A549 (cell line): ENCODE results near the gene MYH14. TPM values are rescaled to one million over a fixed set of nuclear protein-coding genes. Genes with fewer than 3 reads are reported as not detected.

ENCODE experiments used
- ATAC-seq, 2 experiments: fragments of 200-7000 bp in 1 of 2; fragments of >200 bp in 1 of 2; cut with Nextera tagmentation in 1 of 2; cut with Tn5 transposase in 1 of 2; 3 replicates each; pipeline versions ENCODE4 v1.8.0 to v1.9.1; 2018 to 2020; ENCODE audit warnings: mild to moderate bottlenecking in 1 of 2, moderate library complexity in 1 of 2
- CTCF ChIA-PET: fragments of 300-600 bp; sonication (Branson Sonifier 250); formaldehyde crosslinking; extraction: SDS; loops from one replicate; lab custom pipeline; 2021; ENCODE audit warnings: antibody characterized with exemption, inconsistent platforms; lab: Yijun Ruan, JAX
- POLR2A ChIA-PET: fragments of 350-600 bp; formaldehyde crosslinking; extraction: SDS; loops from one replicate; lab custom pipeline; 2021; ENCODE audit warnings: antibody characterized with exemption, inconsistent platforms; lab: Yijun Ruan, JAX
- DNase-seq, 2 experiments: peaks; one replicate each; pipeline versions ENCODE4 v3.0.0 to v3.0.0-alpha.2; 2011 to 2016; ENCODE audit warnings: low read depth in 1 of 2, low spot score in 1 of 2
- FAIRE-seq: peaks from 2 replicates; lab custom pipeline; 2011; peaks lifted over from hg19 to GRCh38; lab: Jason Lieb, UNC
- H3K27ac ChIP-seq, 2 experiments: fragments of >200 bp; sonication (Bioruptor Twin); formaldehyde crosslinking; 3 replicates each; pipeline ENCODE4 v1.5.1; 2016 to 2017
- H3K4me1 ChIP-seq: fragments of >200 bp; sonication (Bioruptor Twin); formaldehyde crosslinking; 3 replicates; pipeline ENCODE4 v1.6.1; 2016
- H3K4me2 ChIP-seq: fragments of >200 bp; sonication (Bioruptor Twin); formaldehyde crosslinking; 3 replicates; pipeline ENCODE4 v1.6.1; 2016
- H3K4me3 ChIP-seq: fragments of >200 bp; sonication (Bioruptor Twin); formaldehyde crosslinking; 3 replicates; pipeline ENCODE4 v1.5.1; 2016
- H3K9me3 ChIP-seq: fragments of >200 bp; sonication (Bioruptor Twin); formaldehyde crosslinking; 3 replicates; pipeline ENCODE4 v1.6.1; 2016
- CTCF ChIP-seq: fragments of >200 bp; sonication (Bioruptor Twin); formaldehyde crosslinking; IDR thresholded peaks from 3 replicates; pipeline ENCODE4 v1.5.1; 2016
- ELK1 ChIP-seq: fragments of 150-350 bp; IDR thresholded peaks from 2 replicates; pipeline ENCODE4 v1.6.1; 2014; ENCODE audit warnings: low read depth, mild to moderate bottlenecking, low read length
- EP300 ChIP-seq, 2 experiments: fragments of >200 bp; sonication (Bioruptor Twin); formaldehyde crosslinking; IDR thresholded peaks; 2 replicates in 1 of 2; 3 replicates in 1 of 2; pipeline ENCODE4 v1.6.1; 2016 to 2017
- FOSB ChIP-seq: fragments of 250-450 bp; sonication (Bioruptor Pico); IDR thresholded peaks from 2 replicates; pipeline ENCODE4 v1.5.0; 2020; ENCODE audit warnings: mild to moderate bottlenecking, moderate library complexity
- FOSL2 ChIP-seq, 2 experiments: fragments of 450-650 bp in 1 of 2; fragments of >200 bp in 1 of 2; sonication (Bioruptor Twin) in 1 of 2; formaldehyde crosslinking; IDR thresholded peaks; 2 replicates each; pipeline versions ENCODE4 v1.5.0 to v1.6.1; 2016 to 2020; ENCODE audit warnings: mild to moderate bottlenecking in 1 of 2, moderate library complexity in 1 of 2
- FOXS1 ChIP-seq: fragments of 250-450 bp; sonication (Bioruptor Pico); IDR thresholded peaks from 2 replicates; pipeline ENCODE4 v1.5.0; 2020; ENCODE audit warnings: mild to moderate bottlenecking, moderate library complexity
- GATA3 ChIP-seq: IDR thresholded peaks from 2 replicates; pipeline ENCODE4 v1.6.1; 2012; ENCODE audit warnings: borderline replicate concordance
- HDAC2 ChIP-seq: fragments of 200-600 bp; sonication (generic); IDR thresholded peaks from 2 replicates; pipeline ENCODE4 v1.6.1; 2016
- HES2 ChIP-seq: fragments of >200 bp; sonication (Bioruptor Twin); formaldehyde crosslinking; IDR thresholded peaks from 2 replicates; pipeline ENCODE4 v1.6.1; 2016
- HEYL ChIP-seq: fragments of 250-450 bp; sonication (Bioruptor Pico); IDR thresholded peaks from 2 replicates; pipeline ENCODE4 v1.8.0; 2021; ENCODE audit warnings: mild to moderate bottlenecking, moderate library complexity
- HOXB5 ChIP-seq: fragments of 250-450 bp; sonication (Bioruptor Pico); IDR thresholded peaks from 2 replicates; pipeline ENCODE4 v1.5.0; 2020; ENCODE audit warnings: mild to moderate bottlenecking, moderate library complexity
- JUN ChIP-seq, 2 experiments: fragments of >200 bp; sonication (Bioruptor Twin); formaldehyde crosslinking; IDR thresholded peaks; 2 replicates in 1 of 2; 3 replicates in 1 of 2; pipeline ENCODE4 v1.6.1; 2016 to 2017
- KDM5A ChIP-seq: fragments of 200-600 bp; sonication (generic); IDR thresholded peaks from 2 replicates; pipeline ENCODE4 v1.6.1; 2016; ENCODE audit warnings: antibody characterized with exemption, mild to moderate bottlenecking
- MAZ ChIP-seq: fragments of 150-350 bp; IDR thresholded peaks from 2 replicates; pipeline ENCODE4 v1.6.1; 2014; ENCODE audit warnings: antibody characterized with exemption, low read depth, low read length, borderline replicate concordance
- NPAS2 ChIP-seq: fragments of 250-450 bp; sonication (Bioruptor Pico); IDR thresholded peaks from 2 replicates; pipeline ENCODE4 v1.8.0; 2022; ENCODE audit warnings: mild to moderate bottlenecking, moderate library complexity, borderline replicate concordance
- POLR2AphosphoS2 ChIP-seq: conservative IDR thresholded peaks from 2 replicates; pipeline ENCODE4 v1.6.1; 2012; ENCODE audit warnings: low read length, improper control_type of control experiment, inconsistent platforms
- RAD21 ChIP-seq, 2 experiments: fragments of >200 bp in 1 of 2; sonication (Bioruptor Twin) in 1 of 2; formaldehyde crosslinking in 1 of 2; IDR thresholded peaks in 1 of 2; conservative IDR thresholded peaks in 1 of 2; 2 replicates in 1 of 2; 3 replicates in 1 of 2; pipeline ENCODE4 v1.6.1; 2012 to 2018; ENCODE audit warnings: inconsistent platforms in 1 of 2
- RCOR1 ChIP-seq: fragments of 150-350 bp; IDR thresholded peaks from 2 replicates; pipeline ENCODE4 v1.6.1; 2014; ENCODE audit warnings: antibody characterized with exemption, low read length, low read depth
- RFX5 ChIP-seq: fragments of 450-650 bp; IDR thresholded peaks from 2 replicates; pipeline ENCODE4 v1.7.1; 2014; ENCODE audit warnings: antibody characterized with exemption, mild to moderate bottlenecking, moderate library complexity
- SMC3 ChIP-seq: fragments of >200 bp; sonication (Bioruptor Twin); formaldehyde crosslinking; IDR thresholded peaks from 3 replicates; pipeline ENCODE4 v1.6.1; 2018; ENCODE audit warnings: inconsistent platforms
- TP53 ChIP-seq: fragments of 250-450 bp; sonication (Bioruptor Pico); IDR thresholded peaks from 2 replicates; pipeline ENCODE4 v1.5.0; 2021; ENCODE audit warnings: mild to moderate bottlenecking, moderate library complexity
- USF2 ChIP-seq: fragments of 450-650 bp; IDR thresholded peaks from 2 replicates; pipeline ENCODE4 v1.6.1; 2014; ENCODE audit warnings: antibody characterized with exemption
- ZC3H11A ChIP-seq: fragments of 450-650 bp; IDR thresholded peaks from 2 replicates; pipeline ENCODE4 v1.6.1; 2014; ENCODE audit warnings: antibody characterized with exemption, mild to moderate bottlenecking
- ZFP36 ChIP-seq: fragments of 450-650 bp; IDR thresholded peaks from 2 replicates; pipeline ENCODE4 v1.6.1; 2014; ENCODE audit warnings: borderline replicate concordance; ENCODE audit not compliant: partially characterized antibody
- WGBS: methylation state at CpG from one replicate; pipeline ENCODE4 v1.1.6; 2017; ENCODE audit errors: missing lambda C conversion rate; 5-methylcytosine and 5-hydroxymethylcytosine counted together
- polyA plus RNA-seq, 4 experiments: library from polyadenylated mRNA; depleted of rRNA in 3 of 4; stranded (reverse); fragments of >200 nt; fragmentation: RNase III in 1 of 4; extraction: RNeasy Plus Mini Kit Qiagen cat#74134 plus additional on column Dnase treatment in 1 of 4; gene quantifications; 2 replicates in 3 of 4; 3 replicates in 1 of 4; pipeline ENCODE4 v1.2.3, GENCODE V29; 2011 to 2017

Gene MYH14
- polyA plus RNA-seq, 2 of the 4 experiments (the other 2 are of a cell fraction) = 4.0 to 7.0 TPM

GRCh38 chr19:50249636-50250035, 46.2 kb downstream of the MYH14 start (continued):
- TF ChIP-seq SMC3 (no peak), KDM5A (no peak)

- ChIA-PET CTCF (interaction anchor here (0.6 to 2.7 kb wide), 5 partner anchors 9 to 105 kb away, joined by 3 to 13 read pairs (median 4); no protein-coding TSS in a partner anchor), POLR2A (interaction anchor here (0.5 kb wide), 1 partner anchor 9 kb away, joined by 3 read pairs; no protein-coding TSS in a partner anchor)
- FAIRE-seq (no peak), DNase-seq (no peak), ATAC-seq (no peak)
- H3K4me2 ChIP-seq = no peak overlapping the region
- H3K27ac ChIP-seq = no peak overlapping the region
- H3K4me1 ChIP-seq = no peaks in the 10 kb centered on the region
- WGBS = 85% methylated on average over 15 of the region's 15 CpGs
- H3K9me3 ChIP-seq = peaks cover 18% of the 10 kb centered on the region
- no peak overlapping the region for H3K4me3 ChIP-seq
- TF ChIP-seq EP300 (IDR thresholded peaks at IDR 0.05) = no peak
- TF ChIP-seq RAD21 (conservative IDR thresholded peaks at IDR 0.05 in 1 of 2, IDR thresholded peaks at IDR 0.05 in 1 of 2) = no peak
- no peak for TF ChIP-seq FOSB
- TF ChIP-seq RFX5 = no peak
- TF ChIP-seq HDAC2 = no peak
- TF ChIP-seq JUN (IDR thresholded peaks at IDR 0.05) = no peak
- TF ChIP-seq NPAS2 (CRISPR knock-in tag) = no peak
- no peak for TF ChIP-seq TP53 (CRISPR knock-in tag)
- TF ChIP-seq FOSL2 (IDR thresholded peaks at IDR 0.05) = no peak
- no peak for TF ChIP-seq FOSL2 (CRISPR knock-in tag; IDR thresholded peaks at IDR 0.05)
- no peak for TF ChIP-seq USF2
- TF ChIP-seq GATA3 = no peak
- no peak for TF ChIP-seq ZFP36
- no peak for TF ChIP-seq ZC3H11A
- no peak for TF ChIP-seq FOXS1 (CRISPR knock-in tag)
- TF ChIP-seq POLR2AphosphoS2 = no peak
- no peak for TF ChIP-seq HOXB5 (CRISPR knock-in tag)
- TF ChIP-seq HES2 = no peak
- no peak for TF ChIP-seq HEYL (CRISPR knock-in tag)
- no peak for TF ChIP-seq MAZ
- TF ChIP-seq ELK1 = no peak
These were observed 47.2 kb downstream of the MYH14 start for GRCh38 chr19:50250450-50251136.

GRCh38 chr19:50252111-50252886, 48.9 kb downstream of the MYH14 start:
- ATAC-seq (peak in 1 of 2 experiments; percentile 68; a peak in 3 of 6 replicates), FAIRE-seq (no peak), DNase-seq (peak in 1 of 2 experiments; percentile 58)
- H3K4me2 ChIP-seq = no peak overlapping the region
- ChIA-PET POLR2A (no interaction called here), CTCF (interaction anchor here (0.6 to 1.6 kb wide), 9 partner anchors 10 to 104 kb away, joined by 3 to 6 read pairs (median 3); partner anchors contain the start of gene KCNC3)
- no peak overlapping the region for H3K27ac ChIP-seq
- no peaks in the 10 kb centered on the region for H3K4me1 ChIP-seq
- peak; percentile 35 to 58; a peak in 3 of 5 replicates for TF ChIP-seq RAD21 (conservative IDR thresholded peaks at IDR 0.05 in 1 of 2, IDR thresholded peaks at IDR 0.05 in 1 of 2)
- no peak for TF ChIP-seq RCOR1
- peak; percentile 33; the same call in 2 of the 3 replicates for TF ChIP-seq CTCF
- WGBS = 80% methylated on average over 23 of the region's 23 CpGs
- no peak overlapping the region for H3K4me3 ChIP-seq
- H3K9me3 ChIP-seq = peaks cover 20% of the 10 kb centered on the region
